HG03196 (cell line): ENCODE data around the gene RREB1.
A peak's percentile ranks its signal among the peaks of the same experiment; 100 is the strongest.
"Not testable (repeated sequence)": the region's sequence is repeated elsewhere in the genome, so short reads cannot be mapped to it uniquely, and the experiment has no call there.

Experiments
- ATAC-seq: cut with Tn5 transposase; IDR thresholded peaks from one replicate; pipeline ENCODE4 v1.9.1; 2021; ENCODE audit not compliant: unreplicated experiment

Gene RREB1

DNA sequence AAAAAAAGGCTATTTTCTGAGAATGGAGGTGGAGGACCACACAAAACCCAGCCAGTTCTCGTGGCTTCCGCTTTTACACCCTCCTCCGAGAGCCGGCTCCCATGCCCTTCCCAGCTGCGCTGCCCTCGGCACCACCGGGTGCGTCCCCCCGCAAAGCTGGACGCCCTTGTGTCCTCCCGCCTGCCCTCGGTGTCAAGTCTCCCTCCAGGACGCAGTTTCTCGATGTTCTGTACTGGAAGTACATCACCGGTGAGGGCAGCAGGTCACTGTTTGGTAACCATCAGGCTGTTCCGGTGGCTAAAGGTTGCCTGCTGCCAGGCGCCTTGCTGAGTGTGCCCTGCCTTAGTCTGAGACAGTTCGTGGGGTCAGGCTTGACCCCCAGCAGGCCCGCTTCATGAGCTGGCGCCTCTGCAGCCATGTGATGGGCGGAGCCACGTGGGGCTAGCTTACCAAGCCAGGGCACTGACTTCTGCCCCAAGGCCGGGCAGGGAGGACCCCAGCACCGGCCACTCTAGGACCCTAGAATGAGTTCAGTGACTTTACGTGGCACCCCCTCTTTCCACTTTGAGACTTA lies 34.6 kb downstream of the RREB1 start:
- ATAC-seq = no peak

DNA sequence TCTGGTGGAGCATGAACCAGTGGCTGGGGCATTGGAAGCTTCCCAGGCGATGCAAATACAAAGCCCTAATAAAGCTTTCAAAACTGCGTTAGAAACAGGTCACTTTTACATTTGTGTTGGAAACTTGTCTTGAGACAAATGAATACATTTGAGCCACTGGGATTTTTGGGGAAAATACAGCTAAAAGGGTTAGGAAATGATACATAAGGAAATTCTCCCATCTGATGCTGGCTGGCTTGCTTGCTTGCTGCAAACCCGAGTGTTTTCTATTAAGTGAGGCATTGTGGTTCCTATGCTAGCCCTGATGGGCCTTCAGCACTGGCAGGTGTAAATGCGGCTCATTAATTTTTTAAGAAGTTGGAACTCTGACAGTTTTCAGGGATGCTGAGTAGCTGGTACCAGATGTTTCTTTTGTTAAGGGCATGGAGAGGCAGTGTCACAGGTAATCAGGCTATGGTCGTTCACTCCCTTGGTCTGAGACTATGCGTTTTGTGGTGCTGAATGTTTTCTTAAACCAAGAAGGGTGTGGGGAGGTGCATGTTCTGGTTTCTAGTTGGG lies 35.2 kb downstream of the RREB1 start:
- no peak for ATAC-seq

DNA sequence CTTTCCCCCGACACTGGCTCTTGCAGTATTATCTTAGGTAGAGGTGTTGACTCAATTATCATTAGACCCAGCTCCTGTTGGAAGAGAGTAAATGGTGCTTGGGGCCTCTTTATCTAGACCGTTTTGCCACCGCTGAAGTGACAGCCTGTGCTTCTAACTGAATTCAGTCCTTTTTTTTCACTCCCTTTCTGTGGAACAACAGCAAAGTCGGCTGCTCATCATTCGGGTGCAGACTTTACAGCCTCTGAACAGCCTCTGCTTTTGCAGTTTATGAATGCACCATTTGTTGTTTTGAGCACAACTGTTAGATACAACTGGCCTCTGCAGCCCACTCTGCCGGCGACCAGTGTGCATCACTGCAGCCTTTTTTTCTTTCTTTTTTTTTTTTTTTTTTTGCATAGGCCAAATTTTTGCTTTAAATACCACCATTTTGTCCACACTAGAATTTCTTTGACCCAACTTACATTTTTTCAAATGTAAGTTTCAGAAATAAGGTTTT lies 35.8 kb downstream of the RREB1 start:
- ATAC-seq = no peak

DNA sequence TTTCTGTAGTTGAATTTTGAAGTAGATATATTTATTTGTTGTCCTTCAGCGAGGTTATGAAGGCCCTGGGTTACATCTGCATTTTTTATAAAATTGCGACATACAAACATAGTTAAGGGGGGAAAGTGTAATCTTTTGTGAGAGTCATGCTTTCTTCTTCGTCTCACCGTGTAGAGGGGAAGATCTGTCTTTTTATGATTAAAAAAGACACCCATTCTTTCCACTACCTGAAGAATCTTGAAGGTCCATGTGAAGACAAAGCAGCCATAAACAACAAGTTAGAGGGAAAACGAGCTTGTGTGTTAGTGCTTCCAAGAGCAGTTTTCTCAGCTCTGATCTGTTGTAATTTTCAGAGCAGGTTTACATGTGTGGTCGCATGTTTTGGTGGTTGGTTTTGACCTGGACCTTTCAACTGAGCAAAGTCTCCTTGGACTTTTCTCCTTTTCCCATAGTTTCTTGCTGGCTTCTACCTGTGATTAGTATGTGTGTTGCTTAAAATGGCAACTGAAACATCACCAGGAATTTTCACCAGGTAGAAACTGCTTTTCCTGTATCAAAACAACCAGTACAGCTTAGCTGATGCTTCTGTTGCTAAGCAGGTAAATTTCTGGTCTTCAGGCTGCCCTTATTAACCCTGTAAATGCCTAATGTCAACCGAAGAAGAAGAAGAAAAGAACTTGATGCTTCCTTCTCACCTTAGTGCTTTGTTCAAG lies 37.3 kb downstream of the RREB1 start:
- ATAC-seq = no peak

DNA sequence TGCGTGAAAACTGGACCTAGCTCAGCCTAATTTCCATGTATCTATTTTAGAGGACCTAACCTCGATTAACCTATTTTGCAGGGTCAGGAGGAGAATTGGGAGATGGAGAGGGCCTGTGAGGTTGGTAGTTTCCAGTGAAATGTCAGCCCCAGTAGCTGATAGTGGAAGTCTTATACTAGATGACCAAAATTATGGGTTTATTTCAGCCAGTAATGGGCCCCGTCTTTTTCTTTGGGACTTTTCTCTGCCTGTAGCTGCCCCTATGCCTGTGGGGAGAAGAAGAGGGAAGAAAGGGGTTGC lies 37.8 kb downstream of the RREB1 start:
- ATAC-seq = no peak

DNA sequence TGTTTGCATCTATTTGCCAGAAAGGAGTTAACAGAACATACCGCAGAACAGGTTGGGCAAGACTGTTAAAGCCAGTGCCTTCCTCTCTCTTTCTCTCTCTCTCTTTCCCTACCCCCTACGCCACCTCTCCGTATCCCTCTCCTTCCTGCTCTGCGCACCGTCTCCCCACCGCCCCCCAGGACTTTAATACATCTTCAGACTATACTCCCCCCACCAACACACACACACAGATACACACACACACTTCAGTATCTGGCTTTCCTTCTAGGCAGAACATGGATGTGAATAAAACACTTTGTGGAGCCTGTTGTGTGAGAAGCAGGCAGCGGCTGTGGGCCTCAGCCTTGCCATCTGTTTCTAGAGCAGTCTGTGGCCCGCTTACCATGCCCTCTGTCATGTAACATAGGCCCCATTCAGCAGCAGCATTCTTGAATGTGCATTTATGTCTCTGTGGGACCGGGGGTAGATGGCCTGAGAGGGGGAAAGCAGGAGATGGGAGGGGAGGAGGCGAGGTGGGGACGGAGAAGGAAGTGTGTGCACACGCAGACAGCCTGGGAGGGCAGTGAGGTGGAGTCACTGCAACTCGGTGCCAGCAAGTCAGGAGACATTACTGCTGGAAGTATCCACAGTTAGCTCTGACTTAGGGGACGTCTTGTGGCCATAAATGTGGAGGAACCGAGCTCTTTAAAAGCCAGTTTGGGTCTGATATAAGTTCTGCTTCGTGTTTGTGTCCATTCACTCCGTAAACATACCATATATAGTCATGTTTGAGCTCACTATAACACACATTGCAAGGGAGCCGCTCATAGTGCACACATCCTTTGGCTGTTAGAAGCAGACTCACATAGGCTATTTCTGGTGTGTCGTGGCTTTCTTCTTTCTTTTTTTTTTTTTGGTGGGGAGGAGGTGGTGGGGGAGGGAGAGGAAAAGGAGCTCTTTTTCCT lies 38.4 kb downstream of the RREB1 start:
- ATAC-seq = peak; percentile 37

DNA sequence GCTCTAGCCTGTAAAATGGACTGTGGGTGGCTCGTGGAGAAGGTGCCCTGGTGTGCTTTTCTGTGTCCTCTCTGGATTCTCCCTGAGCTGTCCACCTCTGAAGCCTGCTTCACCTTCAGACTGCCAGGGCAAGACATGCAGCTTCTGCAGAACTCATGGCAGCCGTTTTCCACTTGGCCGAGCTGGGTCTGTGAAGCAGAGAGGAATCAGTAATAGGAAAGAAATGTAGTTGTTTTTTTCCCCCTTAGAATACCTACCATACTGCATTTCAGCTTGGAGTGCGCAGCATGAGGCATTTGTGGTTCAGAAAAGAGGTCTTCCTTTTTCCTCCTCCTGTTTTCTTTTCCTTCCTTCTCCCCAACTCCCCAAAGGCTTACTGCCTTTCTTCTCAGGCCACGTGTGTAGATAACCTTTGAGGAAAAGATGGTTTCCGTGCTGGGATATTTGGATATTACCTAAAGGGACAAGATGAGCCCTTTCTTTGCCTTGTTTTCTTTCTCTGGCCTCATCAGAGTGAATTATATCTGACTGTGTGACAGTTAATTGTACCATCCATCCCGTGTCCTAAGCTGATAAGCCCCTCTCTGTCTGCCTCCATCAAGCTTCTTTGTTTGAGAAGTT lies 39.4 kb downstream of the RREB1 start:
- ATAC-seq = no peak

DNA sequence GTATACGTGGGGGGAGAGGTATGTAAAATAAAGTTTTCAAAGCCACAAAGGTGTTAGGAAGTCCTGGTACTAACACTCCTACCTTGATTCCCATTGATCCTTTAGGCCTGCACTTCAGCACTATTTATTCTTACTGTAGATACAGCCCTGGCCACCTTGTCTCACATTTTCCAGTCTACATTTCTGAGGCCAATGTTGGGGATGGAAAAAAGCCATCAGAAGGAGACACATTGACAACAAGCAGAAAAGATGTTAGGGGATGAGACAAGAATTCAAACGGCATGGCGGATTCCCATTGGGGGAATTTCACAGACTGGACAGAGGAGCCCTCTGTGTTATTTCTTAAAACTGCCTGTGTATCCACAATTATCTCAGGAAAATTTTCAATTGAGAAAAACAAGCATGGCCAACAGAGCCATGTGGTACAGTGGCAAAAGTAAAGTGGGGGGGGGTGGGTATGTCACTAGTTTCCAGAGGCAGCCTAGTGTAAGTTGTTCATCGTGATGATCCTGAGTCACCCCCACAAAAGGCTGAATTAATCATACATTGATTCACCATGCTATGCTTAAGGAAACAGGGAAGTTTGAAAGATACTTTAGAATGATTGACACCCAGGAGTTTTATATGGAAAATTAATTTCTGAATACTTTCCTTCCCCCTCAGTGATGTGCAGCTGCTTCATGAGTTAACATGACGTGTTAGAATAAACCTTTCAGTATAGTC lies 40.5 kb downstream of the RREB1 start:
- no peak for ATAC-seq

DNA sequence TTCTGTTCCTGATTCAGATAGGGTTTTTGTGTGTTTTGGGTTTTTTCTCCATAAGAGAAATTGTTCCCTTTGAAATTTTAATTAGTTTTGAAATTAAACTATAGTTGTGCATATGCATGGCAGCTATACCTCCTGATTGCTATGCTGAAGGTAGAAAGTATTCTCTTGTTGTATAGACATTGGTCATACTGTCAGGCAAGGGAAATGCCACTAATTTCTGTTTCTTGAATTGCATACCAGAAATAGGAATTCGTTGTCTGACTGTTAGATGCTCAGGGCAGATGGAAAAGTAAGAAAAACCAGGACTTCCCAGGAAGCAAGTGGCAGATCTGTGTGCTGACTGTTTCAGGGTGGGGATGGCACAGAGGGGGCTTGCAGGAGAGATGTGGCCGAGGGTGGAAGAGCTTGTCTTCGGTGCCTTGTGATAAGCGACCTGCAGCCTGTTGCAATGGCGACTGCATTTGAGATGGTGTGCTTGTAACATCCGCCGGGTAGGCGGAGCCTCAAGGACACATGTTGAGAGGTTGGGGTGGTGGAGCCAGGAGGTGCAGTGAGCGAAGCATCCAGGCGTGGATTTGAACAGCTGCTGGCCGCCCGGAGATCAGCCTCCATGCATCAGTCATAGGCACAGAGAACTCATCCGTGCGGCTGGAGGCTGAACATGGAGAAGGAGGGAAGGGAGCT lies 42.8 kb downstream of the RREB1 start:
- ATAC-seq = no peak

DNA sequence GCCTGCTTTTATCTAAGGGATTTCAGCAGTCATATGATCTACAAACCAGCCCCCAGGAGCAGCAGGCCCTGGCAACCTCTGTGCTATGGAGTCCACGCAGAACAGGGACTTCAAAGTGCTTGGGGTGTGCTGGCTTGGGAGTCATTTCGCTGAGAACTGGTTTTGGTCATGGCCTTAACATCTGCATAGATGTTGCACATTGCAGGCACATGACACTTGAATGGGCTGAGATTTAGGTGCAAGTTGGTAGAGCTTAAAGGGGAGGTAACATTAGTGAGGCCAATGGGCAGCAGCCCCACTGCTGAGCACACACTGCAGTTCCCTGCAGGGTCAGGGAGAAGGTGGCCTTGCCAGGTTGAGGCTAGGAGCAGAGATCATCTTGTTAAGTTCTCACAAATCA lies 43.6 kb downstream of the RREB1 start:
- ATAC-seq = no peak

DNA sequence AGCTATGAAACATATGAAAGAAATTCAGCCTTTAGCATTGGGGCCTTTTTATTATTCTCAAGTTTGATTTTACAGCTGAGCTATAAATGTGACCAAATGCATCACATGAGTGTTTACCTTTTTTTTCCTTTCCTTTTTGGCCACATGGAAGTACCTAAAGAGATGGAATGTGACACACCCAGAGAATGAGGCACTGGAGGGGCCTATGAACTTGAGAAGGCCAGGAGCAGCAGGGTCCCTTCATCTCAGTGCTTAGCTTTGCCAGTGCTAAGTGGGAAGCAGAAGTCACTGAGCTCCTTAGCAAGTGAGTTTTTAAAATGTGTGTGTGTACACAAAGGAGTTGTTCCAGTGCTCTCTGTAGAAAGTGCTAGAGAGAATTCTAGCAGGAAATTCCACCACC lies 44.7 kb downstream of the RREB1 start:
- ATAC-seq = no peak

DNA sequence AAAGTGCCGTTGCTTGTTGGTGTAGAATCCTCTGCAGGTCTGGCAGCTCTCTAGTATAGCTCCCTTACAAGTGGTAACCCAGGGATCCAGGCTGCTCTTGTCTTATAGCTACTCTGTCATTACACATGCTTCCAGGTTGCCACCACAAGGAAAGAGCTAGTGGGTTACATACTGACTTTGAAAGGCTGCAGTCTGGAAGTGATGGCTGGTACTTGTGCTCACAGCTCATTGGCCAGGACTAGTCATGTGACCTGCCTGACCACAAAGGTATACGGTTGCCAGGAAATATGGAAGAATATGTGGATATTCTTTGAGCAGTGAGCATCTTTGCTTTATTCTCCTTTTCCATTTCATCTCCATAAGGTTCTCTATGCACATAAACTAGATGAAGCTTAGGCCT lies 46.0 kb downstream of the RREB1 start:
- ATAC-seq = no peak

DNA sequence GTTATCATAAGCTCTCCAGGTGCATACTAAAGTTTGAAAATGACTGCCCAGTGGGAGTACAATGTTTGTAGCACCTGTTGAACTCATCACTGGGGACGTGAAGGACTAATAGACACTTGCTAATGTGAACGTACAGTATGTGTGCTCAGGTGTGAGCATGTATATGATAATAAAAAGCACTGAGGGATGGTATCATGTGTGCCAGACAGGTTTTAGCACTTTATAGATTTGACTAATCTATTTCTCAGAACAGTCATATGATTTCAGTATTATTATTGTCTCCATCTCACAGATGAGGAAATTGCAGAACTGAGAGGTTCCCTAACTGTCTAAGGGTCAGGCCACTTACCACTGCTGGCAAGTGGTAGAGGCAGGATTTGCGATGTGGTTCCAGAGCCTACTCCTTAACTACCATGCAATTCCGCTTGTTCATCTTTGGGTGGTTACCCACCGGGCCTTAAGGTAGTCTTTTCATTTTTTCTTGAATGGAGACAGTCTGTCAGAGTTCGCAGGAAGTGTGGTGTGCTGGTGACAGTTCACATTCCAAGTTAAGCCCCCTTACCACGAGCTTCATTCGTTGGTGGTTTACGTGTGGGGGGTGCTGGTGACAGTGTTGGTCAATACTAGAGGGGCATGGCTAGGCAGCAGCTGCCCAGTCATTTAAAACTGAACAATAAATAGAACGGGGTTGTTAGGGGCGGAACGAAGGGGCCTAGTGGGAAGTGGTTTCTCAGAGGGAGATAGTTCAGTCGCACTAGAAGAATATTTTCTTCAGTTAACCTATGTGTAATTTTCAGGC lies 46.8 kb downstream of the RREB1 start:
- peak; percentile 64 for ATAC-seq

DNA sequence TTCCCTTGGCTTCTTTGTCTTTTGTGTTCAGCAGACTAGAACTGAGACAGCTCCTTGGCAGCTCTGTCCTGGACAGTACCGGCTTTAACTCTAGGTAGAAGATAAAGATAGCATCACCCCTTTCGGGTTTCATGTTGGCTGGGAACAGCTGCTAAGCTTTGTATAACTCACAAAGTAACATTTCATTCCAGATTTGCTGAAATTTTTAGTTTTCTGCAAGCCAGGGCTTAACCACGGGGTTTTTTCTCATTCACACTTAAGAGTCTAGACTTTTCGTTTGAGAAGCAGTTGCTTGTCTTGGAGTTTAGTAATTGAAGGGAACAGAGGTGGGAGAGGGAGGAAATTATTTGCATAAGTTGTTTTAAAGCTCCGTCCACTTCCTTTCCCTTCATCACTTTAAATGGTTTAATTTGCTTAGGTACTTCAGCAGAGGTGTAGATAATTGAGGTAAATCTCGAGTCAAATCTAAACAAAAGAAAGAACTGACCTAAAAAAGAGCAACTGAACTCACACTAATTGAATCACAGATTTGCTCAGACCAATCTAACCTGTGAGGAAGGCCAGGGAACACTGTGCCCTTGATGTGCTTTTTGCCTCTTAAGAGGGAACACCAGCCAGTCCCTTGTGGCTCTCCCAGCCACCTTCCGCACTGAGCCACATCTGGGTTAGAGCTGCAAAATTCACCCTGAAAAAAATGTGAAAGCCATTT lies 48.3 kb downstream of the RREB1 start:
- ATAC-seq = peak; percentile 42

DNA sequence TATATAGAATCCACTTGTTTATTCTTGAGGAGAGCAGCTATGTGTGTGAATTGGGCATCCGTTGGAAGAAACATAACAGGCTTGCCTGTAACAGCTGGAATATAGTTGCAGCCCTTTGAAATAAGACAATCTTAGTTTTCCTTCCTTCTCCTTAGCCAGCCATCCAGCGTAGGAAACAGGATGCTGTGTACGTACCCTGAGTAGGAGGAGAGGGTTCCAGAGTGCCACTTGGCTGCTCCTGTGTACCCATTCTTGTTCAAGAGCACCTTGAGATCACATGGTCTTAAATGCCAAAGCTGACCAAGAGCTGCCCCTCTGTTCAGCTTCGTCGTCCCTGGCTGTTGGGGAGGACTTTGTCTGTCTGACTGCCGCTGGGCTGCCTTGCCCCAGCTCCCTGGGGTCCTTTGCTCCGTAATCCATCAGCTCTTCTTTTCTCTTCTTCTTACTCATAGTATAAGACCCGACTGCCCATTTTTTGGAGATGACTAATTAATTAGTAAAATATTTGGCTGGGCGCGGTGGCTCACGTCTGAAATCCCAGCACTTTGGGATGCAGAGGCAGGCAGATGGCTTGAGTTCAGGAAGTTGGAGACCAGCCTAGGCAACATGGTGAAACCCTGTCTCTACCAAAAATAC lies 49.0 kb downstream of the RREB1 start:
- no peak for ATAC-seq

DNA sequence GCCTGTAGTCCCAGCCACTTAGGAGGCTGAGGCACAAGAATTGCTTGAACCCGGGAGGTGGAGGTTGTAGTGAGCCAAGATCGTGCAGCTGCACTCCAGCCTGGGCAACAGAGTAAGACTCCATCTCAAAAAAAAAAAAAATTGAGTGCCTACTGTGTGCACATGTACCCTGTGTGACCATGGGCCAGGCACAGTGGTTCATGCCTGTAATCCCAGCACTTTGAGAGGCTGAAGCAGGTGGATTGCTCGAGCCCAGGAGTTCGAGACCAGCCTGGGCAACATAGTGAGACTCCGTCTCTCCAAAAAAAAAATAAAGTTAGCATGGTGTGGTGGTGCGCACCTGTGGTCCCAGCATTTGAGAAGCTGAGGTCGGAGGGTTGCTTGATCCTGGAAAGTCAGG lies 49.5 kb downstream of the RREB1 start:
- ATAC-seq = not testable (repeated sequence)

DNA sequence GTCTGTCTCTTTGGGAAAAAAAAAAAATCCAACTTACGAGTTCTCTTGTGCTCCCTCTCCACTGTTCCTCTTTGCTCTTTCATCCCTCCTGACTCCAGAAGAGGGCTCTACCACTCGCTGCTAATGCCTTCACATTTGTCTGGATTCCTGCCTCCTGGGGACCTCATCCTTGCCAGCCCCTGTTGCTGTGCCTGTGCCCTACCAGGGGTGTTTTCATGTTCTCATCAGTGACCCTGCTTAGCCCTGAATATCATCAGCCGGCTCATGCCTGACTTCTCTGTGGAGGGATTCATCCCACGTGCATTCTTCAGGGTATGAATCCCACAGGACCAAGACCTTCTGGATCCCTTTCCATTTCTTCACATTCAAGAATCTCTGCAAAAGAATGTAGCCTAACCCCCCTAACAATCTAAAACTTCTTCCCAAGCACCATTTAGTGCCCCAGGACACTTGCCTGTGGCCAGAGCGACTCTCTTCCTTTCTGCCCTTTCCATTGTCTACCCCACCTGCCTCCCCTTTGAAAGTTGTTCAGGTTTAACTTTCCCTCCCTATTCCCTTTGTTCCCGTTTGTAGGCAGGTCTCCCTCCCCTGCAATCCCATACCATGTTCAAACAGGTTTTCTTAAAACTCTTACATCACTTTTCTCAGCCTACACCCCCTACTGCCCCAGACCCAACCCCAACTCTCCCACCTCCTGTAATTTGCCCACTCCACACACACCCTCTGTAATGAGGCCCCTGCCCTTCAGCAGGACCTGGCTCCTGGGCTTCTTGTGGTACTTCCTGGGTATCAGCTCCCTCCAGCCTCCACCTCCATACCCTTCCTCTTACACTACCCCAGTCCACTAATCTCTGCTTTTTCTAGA lies 50.2 kb downstream of the RREB1 start:
- no peak for ATAC-seq
